Measurements from ENCODE around the gene RPS19BP1.

RPS19BP1 gene, protein sequence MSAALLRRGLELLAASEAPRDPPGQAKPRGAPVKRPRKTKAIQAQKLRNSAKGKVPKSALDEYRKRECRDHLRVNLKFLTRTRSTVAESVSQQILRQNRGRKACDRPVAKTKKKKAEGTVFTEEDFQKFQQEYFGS

GRCh38 chr22:39532215-39533073, at the start of gene RPS19BP1:
Gene RPS19BP1 (minus strand): TSS chr22:39532748. CDS start chr22:39532738, 10 bp downstream.
- DNase-seq (ENCODE audit: low read depth in 3 of 3, low spot score in 1 of 3) = peak; percentile 96 to 99 (median 98)

GRCh38 chr22:39581303-39581702, 48.8 kb upstream of the RPS19BP1 start:
- no peak for DNase-seq (ENCODE audit: low read depth in 3 of 3, low spot score in 1 of 3)

- DNase-seq (ENCODE audit: low read depth in 3 of 3, low spot score in 1 of 3) = no peak
These were observed 48.2 kb upstream of the RPS19BP1 start for GRCh38 chr22:39580795-39581194.

GRCh38 chr22:39580006-39580441, 47.5 kb upstream of the RPS19BP1 start:
- DNase-seq (ENCODE audit: low read depth in 3 of 3, low spot score in 1 of 3) = no peak

DNA sequence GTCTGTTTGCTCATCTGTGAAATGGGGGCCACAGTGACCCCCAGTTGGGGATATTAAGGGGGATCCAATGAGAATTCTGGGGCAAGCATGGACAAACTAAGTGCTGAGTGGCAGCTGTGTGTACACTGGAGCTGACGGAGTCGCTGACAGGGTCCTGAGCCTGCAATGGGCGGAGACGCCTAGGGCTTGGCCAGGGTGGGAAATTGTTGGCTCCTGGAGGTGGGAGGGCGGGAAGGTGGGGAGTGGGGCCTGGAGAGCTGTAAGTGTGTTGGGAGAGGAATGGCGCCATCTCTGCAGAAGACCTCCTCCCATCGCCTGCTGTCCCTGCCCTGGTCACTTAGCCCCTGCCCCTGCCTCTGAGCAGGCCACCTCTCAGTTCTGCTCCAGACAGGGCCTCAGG, 45.4 kb upstream of the RPS19BP1 start:
- no peak for DNase-seq (ENCODE audit: low read depth in 3 of 3, low spot score in 1 of 3)

- no peak for DNase-seq (ENCODE audit: low read depth in 3 of 3, low spot score in 1 of 3)
These were observed 44.8 kb upstream of the RPS19BP1 start for GRCh38 chr22:39577366-39577765.

DNA sequence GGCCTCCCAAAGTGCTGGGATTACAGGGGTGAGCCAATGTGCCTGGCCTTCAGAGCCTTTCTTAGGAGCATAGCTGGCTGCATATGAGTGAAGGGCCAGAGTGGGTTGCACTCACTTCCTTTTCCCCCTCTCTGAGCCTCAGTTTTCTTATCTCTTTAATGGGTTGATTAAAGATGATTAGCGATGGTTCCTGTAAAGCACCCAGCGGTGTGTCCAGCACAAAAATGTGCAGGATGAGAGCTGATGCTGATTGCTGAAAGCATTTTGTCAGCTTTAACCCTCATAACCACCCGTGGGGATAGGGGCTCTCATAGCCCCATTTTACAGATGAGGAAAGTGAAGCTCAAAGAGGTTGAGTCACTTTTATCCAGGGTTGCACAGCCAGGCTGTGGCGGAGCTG, 43.5 kb upstream of the RPS19BP1 start:
- no peak for DNase-seq (ENCODE audit: low read depth in 3 of 3, low spot score in 1 of 3)

DNA sequence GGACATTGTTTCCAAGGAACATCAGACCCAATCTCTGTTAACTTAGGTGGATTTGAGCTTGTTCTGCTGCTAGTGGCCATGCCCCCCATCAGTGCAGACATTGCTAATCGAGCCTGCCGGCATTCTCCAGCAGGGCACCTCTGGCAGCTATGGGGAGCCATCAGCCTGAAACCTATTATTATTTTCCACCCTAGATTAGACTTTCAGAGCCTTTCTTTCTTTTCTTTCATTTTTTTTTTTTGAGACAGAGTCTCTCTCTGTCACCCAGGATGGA, 42.9 kb upstream of the RPS19BP1 start:
- DNase-seq (ENCODE audit: low read depth in 3 of 3, low spot score in 1 of 3) = no peak

- no peak for DNase-seq (ENCODE audit: low read depth in 3 of 3, low spot score in 1 of 3)
These were observed 42.4 kb upstream of the RPS19BP1 start for GRCh38 chr22:39574779-39575551.

DNA sequence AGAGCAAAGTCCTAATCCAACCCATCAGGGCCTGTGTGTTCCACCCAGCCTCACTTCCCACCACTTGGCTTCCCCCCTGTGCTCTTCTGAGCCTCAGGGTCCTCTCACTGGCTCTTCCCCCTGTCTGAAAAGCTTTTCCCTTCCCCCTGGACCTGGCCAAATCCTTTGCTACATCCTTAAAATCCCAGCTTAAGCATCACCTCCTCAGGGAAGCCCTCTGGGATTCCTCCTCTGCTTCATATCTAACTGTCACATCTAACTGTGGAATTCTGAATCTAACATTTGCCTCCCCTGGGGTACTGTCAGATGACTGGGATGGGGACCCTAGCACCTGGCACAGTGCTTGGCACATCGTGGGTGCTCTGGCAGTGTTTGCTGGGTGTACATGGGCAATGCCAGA, 39.0 kb upstream of the RPS19BP1 start:
- no peak for DNase-seq (ENCODE audit: low read depth in 3 of 3, low spot score in 1 of 3)

DNA sequence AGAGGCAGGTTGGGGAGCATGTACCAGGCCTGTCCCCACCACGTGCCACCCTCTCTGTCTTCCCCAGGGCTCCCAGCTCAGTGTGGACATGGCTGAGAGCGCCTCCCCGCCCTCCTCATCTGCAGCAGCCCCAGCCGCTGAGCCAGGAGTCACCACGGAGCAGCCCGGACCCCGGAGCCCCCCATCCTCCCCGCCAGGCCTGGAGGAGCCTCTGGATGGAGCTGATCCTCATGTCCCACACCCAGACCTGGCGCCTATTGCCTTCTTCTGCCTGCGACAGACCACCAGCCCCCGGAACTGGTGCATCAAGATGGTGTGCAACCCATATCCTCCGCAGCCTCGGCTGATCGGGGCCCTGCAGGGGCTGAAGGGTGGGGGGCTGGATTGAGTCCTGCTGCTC, 38.1 kb upstream of the RPS19BP1 start, which contains the start of gene CACNA1I:
TSS of gene CACNA1I (plus strand) at position 89 of the 400 bp plus-strand sequence. CDS start at position 89, 0 bp downstream.
- no peak for DNase-seq (ENCODE audit: low read depth in 3 of 3, low spot score in 1 of 3)

- DNase-seq (ENCODE audit: low read depth in 3 of 3, low spot score in 1 of 3) = no peak
These were observed 37.7 kb upstream of the RPS19BP1 start for GRCh38 chr22:39570226-39570625.

- DNase-seq (ENCODE audit: low read depth in 3 of 3, low spot score in 1 of 3) = no peak
These were observed 36.5 kb upstream of the RPS19BP1 start for GRCh38 chr22:39569066-39569465.

- no peak for DNase-seq (ENCODE audit: low read depth in 3 of 3, low spot score in 1 of 3)
These were observed 35.9 kb upstream of the RPS19BP1 start for GRCh38 chr22:39568278-39568981.

DNA sequence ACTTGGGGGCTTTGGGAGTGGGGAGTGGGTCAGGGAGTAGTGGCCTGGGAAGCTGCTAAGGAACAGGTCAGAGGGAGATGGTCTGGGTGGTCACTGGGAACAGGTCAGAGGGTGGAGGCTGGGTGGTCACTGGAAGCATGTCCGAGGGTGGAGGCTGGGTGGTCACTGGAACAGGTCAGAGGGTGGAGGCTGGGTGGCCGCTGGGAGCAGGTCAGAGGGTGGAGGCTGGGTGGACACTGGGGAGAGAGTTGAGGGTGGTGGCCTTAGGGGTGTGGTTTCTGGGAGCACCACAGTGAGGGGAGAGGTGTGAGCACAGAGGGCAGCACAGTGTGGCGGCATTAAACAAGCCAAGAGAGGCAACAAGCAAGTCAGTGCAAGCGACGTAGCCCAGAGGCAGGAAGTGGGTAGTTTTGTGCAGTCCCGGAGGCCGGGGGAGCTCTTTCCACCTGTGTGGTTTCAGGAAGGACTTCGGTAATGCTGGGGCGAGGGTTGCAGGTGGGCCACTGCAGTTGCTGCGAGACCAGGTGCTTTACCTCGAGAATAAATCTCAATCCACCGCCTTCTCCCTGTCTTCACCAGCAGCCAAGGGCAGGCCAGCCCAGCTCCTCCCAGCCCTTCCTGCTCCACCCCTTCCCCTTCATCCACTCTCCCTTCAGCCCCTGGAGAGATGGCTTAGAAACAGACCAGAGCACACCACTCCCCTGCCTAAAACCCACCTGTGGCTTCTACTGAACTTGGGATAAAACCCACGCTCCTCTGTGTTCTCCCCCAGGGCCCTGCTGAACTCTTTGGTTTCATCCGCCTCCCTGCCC, 34.8 kb upstream of the RPS19BP1 start:
- DNase-seq (ENCODE audit: low read depth in 3 of 3, low spot score in 1 of 3) = peak in 1 of 3 donors; percentile 12

- no peak for DNase-seq (ENCODE audit: low read depth in 3 of 3, low spot score in 1 of 3)
These were observed 32.9 kb upstream of the RPS19BP1 start for GRCh38 chr22:39565414-39565944.

DNA sequence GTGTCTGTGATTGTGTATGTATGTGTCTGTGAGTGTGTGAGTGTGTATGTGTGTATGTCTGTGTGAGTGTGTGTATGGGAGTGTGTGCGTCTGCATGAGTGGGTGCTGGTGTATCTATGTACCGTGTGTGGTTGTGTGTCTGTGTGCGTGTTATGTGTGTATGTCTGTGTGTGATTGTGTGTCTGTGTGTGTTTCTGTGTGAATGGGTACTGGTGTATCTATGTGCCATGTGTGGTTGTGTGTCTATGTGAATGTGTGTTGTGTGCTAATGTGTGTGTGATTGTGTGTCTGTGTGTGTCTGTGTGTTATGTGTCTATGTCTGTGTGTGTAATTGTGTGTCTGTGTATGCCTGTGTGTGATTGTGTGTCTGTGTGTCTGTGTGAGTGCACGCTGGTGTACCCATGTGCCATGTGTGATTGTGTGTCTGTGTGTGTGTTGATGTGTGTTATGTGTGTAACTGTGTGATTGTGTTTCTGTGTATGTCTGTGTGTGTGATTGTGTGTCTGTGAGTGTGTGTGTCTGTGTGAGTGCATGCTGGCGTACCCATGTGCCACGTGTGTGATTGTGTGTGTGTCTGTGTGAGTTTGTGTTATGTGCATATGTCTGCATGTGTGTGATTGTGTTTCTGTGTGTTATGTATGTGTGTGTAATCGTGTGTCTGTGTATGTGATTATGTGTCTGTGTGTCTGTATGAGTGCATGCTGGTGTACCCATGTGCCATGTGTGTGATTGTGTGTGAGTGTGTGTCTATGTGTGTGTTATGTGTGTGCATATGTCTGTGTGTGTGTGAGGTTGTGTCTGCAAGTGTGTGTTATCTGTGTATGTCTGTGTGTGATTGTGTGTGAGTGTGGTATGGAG, 31.3 kb upstream of the RPS19BP1 start:
- no peak for DNase-seq (ENCODE audit: low read depth in 3 of 3, low spot score in 1 of 3)

GRCh38 chr22:39562839-39563489, 30.4 kb upstream of the RPS19BP1 start:
- DNase-seq (ENCODE audit: low read depth in 3 of 3, low spot score in 1 of 3) = no peak

- DNase-seq (ENCODE audit: low read depth in 3 of 3, low spot score in 1 of 3) = no peak
These were observed 27.6 kb upstream of the RPS19BP1 start for GRCh38 chr22:39560127-39560526.
